SK-N-SH treated with all-trans-retinoic acid at 6 μM for 48 hours (cell line): ENCODE results near the gene SLC66A1.

ENCODE experiments used
- ARNTL ChIP-seq: fragments of 450-650 bp; formaldehyde crosslinking; IDR thresholded peaks from 2 replicates; pipeline ENCODE4 v1.5.0; 2020; ENCODE audit warnings: low read depth, mild to moderate bottlenecking, moderate library complexity, borderline replicate concordance
- CSRNP3 ChIP-seq: fragments of 250-450 bp; sonication (Bioruptor Pico); IDR thresholded peaks from 2 replicates; pipeline ENCODE4 v1.5.1; 2021; ENCODE audit warnings: mild to moderate bottlenecking, moderate library complexity
- OSR1 ChIP-seq: fragments of 250-450 bp; sonication (Bioruptor Pico); IDR thresholded peaks from 2 replicates; pipeline ENCODE4 v1.8.0; 2022; ENCODE audit warnings: moderate library complexity, mild to moderate bottlenecking, inconsistent platforms
- PATZ1 ChIP-seq: fragments of 250-450 bp; sonication (Bioruptor Pico); IDR thresholded peaks from 2 replicates; pipeline ENCODE4 v1.8.0; 2020; ENCODE audit warnings: mild to moderate bottlenecking, moderate library complexity, borderline replicate concordance
- PPARA ChIP-seq: fragments of 250-450 bp; sonication (Bioruptor Pico); IDR thresholded peaks from 2 replicates; pipeline ENCODE4 v1.5.0; 2020; ENCODE audit warnings: mild to moderate bottlenecking, borderline replicate concordance
- RARB ChIP-seq: fragments of 250-450 bp; sonication (Bioruptor Pico); IDR thresholded peaks from 2 replicates; pipeline ENCODE4 v1.8.0; 2021; ENCODE audit warnings: mild to moderate bottlenecking, moderate library complexity
- TOX ChIP-seq: fragments of 250-450 bp; sonication (Bioruptor Pico); IDR thresholded peaks from 2 replicates; pipeline ENCODE4 v1.8.0; 2021; ENCODE audit warnings: mild to moderate bottlenecking, moderate library complexity, borderline replicate concordance
- ZFP3 ChIP-seq: fragments of 250-450 bp; sonication (Bioruptor Pico); IDR thresholded peaks from 2 replicates; pipeline ENCODE4 v1.5.0; 2020; ENCODE audit warnings: mild to moderate bottlenecking, moderate library complexity
- ZFP30 ChIP-seq: fragments of 450-650 bp; formaldehyde crosslinking; IDR thresholded peaks from 2 replicates; pipeline ENCODE4 v1.5.0; 2022; ENCODE audit warnings: mild to moderate bottlenecking, moderate library complexity
- ZNF565 ChIP-seq: fragments of 450-650 bp; formaldehyde crosslinking; conservative IDR thresholded peaks from 2 replicates; pipeline ENCODE4 v1.5.0; 2020; ENCODE audit warnings: low read depth, mild to moderate bottlenecking, moderate library complexity

GRCh38 chr1:19313636-19313959 is 1.5 kb downstream of the SLC66A1 start:
- TF ChIP-seq RARB (no peak), ZFP30 (no peak), ZFP3 (CRISPR knock-in tag) (no peak), PATZ1 (CRISPR knock-in tag) (no peak), CSRNP3 (no peak), OSR1 (CRISPR knock-in tag) (no peak), PPARA (CRISPR knock-in tag) (no peak), ARNTL (no peak), TOX (CRISPR knock-in tag) (no peak), ZNF565 (no peak)
